Measurements from ENCODE around the gene TCF25.
A peak's percentile ranks its signal among the peaks of the same experiment; 100 is the strongest.
"Not testable (repeated sequence)": the region's sequence is repeated elsewhere in the genome, so short reads cannot be mapped to it uniquely, and the experiment has no call there.

The TCF25 gene

GRCh38 chr16:89858973-89859614 is 14.3 kb upstream of the TCF25 start:
- Mint-ChIP-seq H3K4me3 (no peak overlapping the region), H3K9me3 (no peaks in the 10 kb centered on the region), H3K4me1 (ENCODE audit: low read depth) (peaks cover 24% of the 10 kb centered on the region), H3K27ac (no peak overlapping the region), H3K36me3 (ENCODE audit: low read depth) (no peaks in the 10 kb centered on the region), H3K27me3 (ENCODE audit: low read depth) (no peaks in the 10 kb centered on the region)
- DNase-seq (ENCODE audit: low spot score): no peak

- Mint-ChIP-seq H3K9me3 (no peaks in the 10 kb centered on the region), H3K27ac (no peak overlapping the region), H3K27me3 (ENCODE audit: low read depth) (no peaks in the 10 kb centered on the region), H3K4me1 (ENCODE audit: low read depth) (peaks cover 29% of the 10 kb centered on the region), H3K4me3 (no peak overlapping the region), H3K36me3 (ENCODE audit: low read depth) (peaks cover under 1% of the 10 kb centered on the region)
- DNase-seq (ENCODE audit: low spot score): no peak
These were observed 13.8 kb upstream of the TCF25 start for GRCh38 chr16:89859615-89860007.

GRCh38 chr16:89860747-89861304 is 12.6 kb upstream of the TCF25 start:
- DNase-seq (ENCODE audit: low spot score): peak; percentile 71
- Mint-ChIP-seq H3K27ac (peak overlapping the region; percentile 6), H3K9me3 (no peaks in the 10 kb centered on the region), H3K4me3 (peak overlapping the region; percentile 2), H3K4me1 (ENCODE audit: low read depth) (peaks cover 32% of the 10 kb centered on the region), H3K36me3 (ENCODE audit: low read depth) (peaks cover 2% of the 10 kb centered on the region), H3K27me3 (ENCODE audit: low read depth) (no peaks in the 10 kb centered on the region)

- Mint-ChIP-seq H3K27me3 (ENCODE audit: low read depth) (no peaks in the 10 kb centered on the region), H3K36me3 (ENCODE audit: low read depth) (peaks cover 2% of the 10 kb centered on the region), H3K27ac (no peak overlapping the region), H3K4me1 (ENCODE audit: low read depth) (peaks cover 32% of the 10 kb centered on the region), H3K4me3 (no peak overlapping the region), H3K9me3 (no peaks in the 10 kb centered on the region)
- no peak for DNase-seq (ENCODE audit: low spot score)
These were observed 11.7 kb upstream of the TCF25 start for GRCh38 chr16:89861648-89862047.

GRCh38 chr16:89862732-89863131 is 10.7 kb upstream of the TCF25 start:
- Mint-ChIP-seq H3K27ac (peak overlapping the region; percentile 84), H3K4me1 (ENCODE audit: low read depth) (peaks cover 32% of the 10 kb centered on the region), H3K27me3 (ENCODE audit: low read depth) (no peaks in the 10 kb centered on the region), H3K9me3 (peaks cover 1% of the 10 kb centered on the region), H3K36me3 (ENCODE audit: low read depth) (peaks cover 4% of the 10 kb centered on the region), H3K4me3 (peak overlapping the region; percentile 84)
- no peak for DNase-seq (ENCODE audit: low spot score)

- peak overlapping the region; percentile 84 for H3K4me3 Mint-ChIP-seq
- DNase-seq (ENCODE audit: low spot score): peak; percentile 62
These were observed 9.5 kb upstream of the TCF25 start for GRCh38 chr16:89863741-89864526.

GRCh38 chr16:89864527-89864820 is 8.9 kb upstream of the TCF25 start:
- Mint-ChIP-seq H3K9me3 (peaks cover 6% of the 10 kb centered on the region), H3K4me3 (peak overlapping the region; percentile 84), H3K36me3 (ENCODE audit: low read depth) (peaks cover 7% of the 10 kb centered on the region), H3K4me1 (ENCODE audit: low read depth) (peaks cover 32% of the 10 kb centered on the region), H3K27ac (peak overlapping the region; percentile 84), H3K27me3 (ENCODE audit: low read depth) (no peaks in the 10 kb centered on the region)
- peak; percentile 29 for DNase-seq (ENCODE audit: low spot score)

More at GRCh38 chr16:89863741-89864526, 9.5 kb upstream of the TCF25 start:
- Mint-ChIP-seq H3K27ac (peak overlapping the region; percentile 84), H3K9me3 (peaks cover 6% of the 10 kb centered on the region), H3K4me1 (ENCODE audit: low read depth) (peaks cover 32% of the 10 kb centered on the region), H3K36me3 (ENCODE audit: low read depth) (peaks cover 5% of the 10 kb centered on the region), H3K27me3 (ENCODE audit: low read depth) (no peaks in the 10 kb centered on the region)

- Mint-ChIP-seq H3K4me1 (ENCODE audit: low read depth) (peaks cover 23% of the 10 kb centered on the region), H3K27me3 (ENCODE audit: low read depth) (no peaks in the 10 kb centered on the region), H3K36me3 (ENCODE audit: low read depth) (peaks cover 7% of the 10 kb centered on the region), H3K4me3 (no peak overlapping the region), H3K27ac (no peak overlapping the region), H3K9me3 (peaks cover 6% of the 10 kb centered on the region)
- DNase-seq (ENCODE audit: low spot score): no peak
These were observed 5.5 kb upstream of the TCF25 start for GRCh38 chr16:89867918-89868317.

GRCh38 chr16:89869911-89870310 is 3.5 kb upstream of the TCF25 start:
- H3K27me3 Mint-ChIP-seq (ENCODE audit: low read depth): no peaks in the 10 kb centered on the region
- H3K27ac Mint-ChIP-seq: no peak overlapping the region
- H3K9me3 Mint-ChIP-seq: peaks cover 6% of the 10 kb centered on the region
- H3K4me1 Mint-ChIP-seq (ENCODE audit: low read depth): peaks cover 5% of the 10 kb centered on the region
- peaks cover 12% of the 10 kb centered on the region for H3K36me3 Mint-ChIP-seq (ENCODE audit: low read depth)
- no peak overlapping the region for H3K4me3 Mint-ChIP-seq
- no peak for DNase-seq (ENCODE audit: low spot score)

GRCh38 chr16:89870440-89870839 is 3.0 kb upstream of the TCF25 start:
- H3K27ac Mint-ChIP-seq: no peak overlapping the region
- peaks cover 12% of the 10 kb centered on the region for H3K9me3 Mint-ChIP-seq
- no peaks in the 10 kb centered on the region for H3K27me3 Mint-ChIP-seq (ENCODE audit: low read depth)
- H3K4me1 Mint-ChIP-seq (ENCODE audit: low read depth): peaks cover 7% of the 10 kb centered on the region
- no peak for DNase-seq (ENCODE audit: low spot score)
- H3K36me3 Mint-ChIP-seq (ENCODE audit: low read depth): peaks cover 17% of the 10 kb centered on the region
- no peak overlapping the region for H3K4me3 Mint-ChIP-seq

- Mint-ChIP-seq H3K36me3 (ENCODE audit: low read depth) (peaks cover 20% of the 10 kb centered on the region), H3K27ac (no peak overlapping the region), H3K4me1 (ENCODE audit: low read depth) (peaks cover 7% of the 10 kb centered on the region), H3K4me3 (peak overlapping the region; percentile 94), H3K27me3 (ENCODE audit: low read depth) (no peaks in the 10 kb centered on the region), H3K9me3 (peaks cover 12% of the 10 kb centered on the region)
- no peak for DNase-seq (ENCODE audit: low spot score)
These were observed 1.5 kb upstream of the TCF25 start for GRCh38 chr16:89871895-89872294.

GRCh38 chr16:89873972-89874689 is 739 bp downstream of the TCF25 start:
- Mint-ChIP-seq H3K36me3 (ENCODE audit: low read depth) (peaks cover 29% of the 10 kb centered on the region), H3K4me3 (peak overlapping the region; percentile 94), H3K4me1 (ENCODE audit: low read depth) (peaks cover 9% of the 10 kb centered on the region), H3K27ac (peak overlapping the region; percentile 99), H3K9me3 (peaks cover 9% of the 10 kb centered on the region), H3K27me3 (ENCODE audit: low read depth) (no peaks in the 10 kb centered on the region)
- DNase-seq (ENCODE audit: low spot score): peak; percentile 93

GRCh38 chr16:89879123-89879522 is 5.7 kb downstream of the TCF25 start:
- not testable (repeated sequence) for H3K27me3 Mint-ChIP-seq (ENCODE audit: low read depth); DNase-seq (ENCODE audit: low spot score); H3K9me3 Mint-ChIP-seq; H3K4me3 Mint-ChIP-seq; H3K4me1 Mint-ChIP-seq (ENCODE audit: low read depth); H3K27ac Mint-ChIP-seq
- peaks cover 53% of the 10 kb centered on the region for H3K36me3 Mint-ChIP-seq (ENCODE audit: low read depth)

All from T-helper 2 cell treated with Interferon-gamma antibody and Interleukin-4, amounts not matched to agents 5 μg/mL and 100 μg/mL, for 36 hours (primary cell).